AG08396 (cell line): Measurements from ENCODE around the gene ADGRF1.
A peak's percentile ranks its signal among the peaks of the same experiment; 100 is the strongest.
"Not testable (repeated sequence)": the region's sequence is repeated elsewhere in the genome, so short reads cannot be mapped to it uniquely, and the experiment has no call there.

Source experiments
- DNase-seq: peaks from one replicate; pipeline ENCODE4 v3.0.0; 2012; ENCODE audit warnings: low spot score, mixed read lengths

The ADGRF1 gene

GRCh38 chr6:47022191-47022590, 19.9 kb downstream of the ADGRF1 start:
- DNase-seq = no peak

- DNase-seq = no peak
These were observed 22.2 kb downstream of the ADGRF1 start for GRCh38 chr6:47019941-47020340.

DNA sequence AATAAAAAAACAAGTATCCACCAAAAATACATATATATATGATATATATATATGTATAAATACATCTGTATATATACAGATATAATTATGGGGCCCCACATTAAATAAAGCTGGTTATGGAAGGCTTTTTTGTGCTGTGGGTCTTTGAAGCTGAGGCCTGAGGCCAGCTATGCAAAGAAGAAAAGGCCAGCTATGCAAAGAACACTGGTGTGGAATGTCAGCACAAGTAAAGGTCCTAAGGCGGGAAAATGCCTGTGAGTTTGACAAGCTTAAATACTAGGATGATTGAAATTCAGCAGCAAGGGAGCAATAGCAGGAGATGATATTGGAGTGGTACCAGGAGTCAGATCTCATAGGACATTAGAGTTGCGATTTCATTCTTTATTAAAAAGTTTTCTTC, 25.2 kb downstream of the ADGRF1 start:
- DNase-seq = no peak

DNA sequence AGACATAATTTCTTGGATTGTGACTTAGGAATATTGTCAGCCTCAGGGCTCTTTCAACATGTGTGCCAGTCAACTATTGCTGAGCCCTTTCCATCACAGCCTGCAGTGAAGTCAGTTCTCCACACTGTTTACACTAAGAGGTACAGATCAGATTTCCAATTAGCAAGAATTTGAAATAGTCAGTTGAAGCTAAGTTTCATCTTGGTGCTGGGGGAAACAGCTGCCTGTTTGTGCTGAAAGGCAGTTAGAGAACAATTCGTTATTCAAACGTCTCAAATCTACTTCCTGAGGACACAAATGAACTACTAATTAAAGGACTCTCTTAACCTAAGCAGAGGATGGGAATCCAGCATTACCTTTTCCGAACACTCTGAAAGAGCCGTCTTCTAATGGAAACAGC, 25.9 kb downstream of the ADGRF1 start:
- no peak for DNase-seq

GRCh38 chr6:47014401-47014800, 27.7 kb downstream of the ADGRF1 start:
- DNase-seq = no peak

- no peak for DNase-seq
These were observed 32.5 kb downstream of the ADGRF1 start for GRCh38 chr6:47009583-47009982.

DNA sequence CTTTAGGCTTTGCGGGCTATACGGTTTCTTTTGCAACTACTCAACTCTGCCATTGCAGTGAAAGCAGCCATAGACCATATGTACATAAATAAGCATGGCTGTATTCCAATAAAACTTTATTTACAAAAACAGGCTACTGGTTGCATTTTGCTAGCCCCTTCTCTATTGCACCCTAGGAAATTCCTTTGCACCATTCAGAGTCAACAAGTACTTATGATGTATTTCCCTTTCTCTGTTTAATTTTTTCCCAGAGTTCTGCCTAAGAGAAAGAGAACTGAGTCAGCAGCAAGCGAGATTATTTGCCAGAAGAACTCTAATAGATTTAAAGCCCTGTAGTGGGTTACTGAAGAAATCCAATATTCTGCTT, 33.8 kb downstream of the ADGRF1 start:
- no peak for DNase-seq

DNA sequence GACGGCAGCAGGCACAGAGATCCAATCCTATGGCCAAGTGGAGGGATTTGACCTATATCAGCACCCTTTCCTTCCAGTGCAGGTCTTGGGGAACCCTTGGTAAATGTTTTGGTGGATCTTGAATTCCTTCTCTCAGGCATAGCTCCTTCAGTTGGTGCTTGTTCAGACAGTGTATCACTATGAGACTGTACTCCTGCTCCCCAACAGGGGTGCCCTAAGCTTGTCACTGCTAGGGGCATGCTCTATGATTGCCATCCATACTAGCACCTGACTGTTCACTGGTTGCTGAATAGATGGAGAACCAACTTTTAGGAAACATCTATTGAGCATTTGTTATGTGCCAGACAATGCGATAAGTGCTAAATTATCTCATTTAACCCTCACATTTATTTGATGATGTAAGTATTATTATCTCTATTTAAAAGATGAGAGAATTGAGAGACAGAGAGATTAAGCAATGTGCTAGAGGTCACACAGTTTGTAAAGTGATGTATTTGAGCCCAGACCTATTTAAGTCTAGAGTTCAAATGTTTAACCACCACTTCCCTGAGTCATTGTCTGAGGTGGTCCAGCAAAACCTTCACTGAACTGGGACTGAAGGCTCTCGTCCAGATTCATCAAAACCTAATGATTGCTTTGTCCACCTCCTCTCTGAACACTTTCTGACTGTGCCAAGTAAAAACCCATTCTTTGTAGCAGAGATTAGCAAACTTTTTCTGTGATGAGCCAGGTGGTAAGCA, 34.3 kb downstream of the ADGRF1 start:
- no peak for DNase-seq

GRCh38 chr6:47005486-47005885, 36.6 kb downstream of the ADGRF1 start:
- DNase-seq = no peak

DNA sequence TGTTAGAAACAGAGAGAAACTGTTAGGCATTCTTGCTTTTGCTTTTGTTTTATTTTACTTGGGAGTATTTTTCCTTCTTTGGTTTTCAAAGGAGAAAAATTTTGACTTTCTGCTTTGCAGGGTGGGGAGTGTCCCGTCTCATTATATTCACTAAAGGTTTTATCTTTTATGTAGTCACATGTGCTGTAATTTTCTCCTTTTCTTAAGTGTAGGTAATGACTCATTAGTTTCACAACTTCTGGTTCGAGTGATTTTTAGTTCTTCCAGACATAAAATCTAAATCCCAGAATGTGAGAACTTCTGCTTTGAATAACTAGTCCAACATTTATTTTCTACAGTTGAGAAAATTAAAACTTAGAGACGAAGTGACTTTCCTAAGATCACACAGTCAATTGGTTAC, 37.7 kb downstream of the ADGRF1 start:
- DNase-seq = no peak

DNA sequence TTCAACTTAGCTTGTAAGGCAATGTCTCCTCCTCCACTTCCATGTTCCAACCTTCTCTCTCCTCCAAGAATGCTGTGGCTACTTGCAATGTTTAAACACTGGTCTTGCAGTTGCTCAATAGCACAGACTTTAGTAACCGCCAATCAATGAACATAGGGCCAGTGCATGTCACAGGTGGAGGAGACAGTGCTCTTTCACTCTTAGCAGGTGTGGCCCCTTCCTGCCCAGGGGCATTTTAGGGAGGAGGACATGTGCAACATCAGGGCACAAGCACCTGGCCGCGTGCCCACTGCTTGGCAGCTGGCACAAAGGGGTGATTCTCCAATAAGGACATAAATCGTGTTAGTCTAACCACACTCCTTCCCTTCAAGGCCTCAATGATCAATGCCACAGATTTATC, 41.3 kb downstream of the ADGRF1 start:
- no peak for DNase-seq

GRCh38 chr6:46998436-46999017, 43.6 kb downstream of the ADGRF1 start:
- DNase-seq = no peak

- DNase-seq = no peak
These were observed 44.5 kb downstream of the ADGRF1 start for GRCh38 chr6:46997646-46998045.

- DNase-seq = no peak
These were observed 45.1 kb downstream of the ADGRF1 start for GRCh38 chr6:46996860-46997641.

DNA sequence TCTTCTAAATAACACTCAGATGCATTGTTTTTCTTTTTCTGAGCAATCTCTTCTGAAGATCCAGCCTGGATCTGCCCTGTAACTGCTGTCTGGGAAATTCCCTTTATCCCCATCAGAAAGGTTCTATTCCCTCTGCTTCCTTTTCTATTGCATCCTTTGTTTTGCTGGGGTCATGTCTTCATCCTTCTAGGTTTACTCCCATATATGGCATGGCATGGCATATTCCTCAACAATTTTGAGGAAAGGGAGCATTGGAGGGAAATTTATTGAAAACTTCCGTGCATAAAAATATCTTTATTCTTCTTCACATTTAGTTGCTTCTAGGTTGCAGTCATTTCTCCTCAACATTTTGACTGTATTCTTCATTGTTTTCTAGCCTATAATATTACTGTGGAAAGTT, 47.2 kb downstream of the ADGRF1 start:
- no peak for DNase-seq

DNA sequence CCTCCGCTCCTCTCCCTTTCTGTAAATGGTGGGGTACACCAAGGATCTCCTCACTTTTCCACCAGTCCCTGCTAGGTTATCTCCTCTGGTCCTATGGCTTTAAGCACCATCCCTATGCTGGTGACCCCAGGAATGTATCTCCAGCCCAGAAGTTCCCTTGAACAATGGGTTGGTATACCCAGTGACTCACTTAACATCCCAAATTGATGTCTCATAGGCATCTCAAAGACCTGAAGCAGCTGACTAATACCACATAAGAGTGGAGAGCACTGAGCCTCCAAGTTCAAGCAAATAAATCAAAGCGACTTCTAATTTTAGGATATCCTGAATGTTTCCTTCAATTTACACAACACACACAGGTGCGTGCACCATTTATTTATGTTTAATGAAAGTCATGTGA, 48.3 kb downstream of the ADGRF1 start:
- DNase-seq = peak; percentile 52

- not testable (repeated sequence) for DNase-seq
These were observed 49.7 kb downstream of the ADGRF1 start for GRCh38 chr6:46992391-46992790.

DNA sequence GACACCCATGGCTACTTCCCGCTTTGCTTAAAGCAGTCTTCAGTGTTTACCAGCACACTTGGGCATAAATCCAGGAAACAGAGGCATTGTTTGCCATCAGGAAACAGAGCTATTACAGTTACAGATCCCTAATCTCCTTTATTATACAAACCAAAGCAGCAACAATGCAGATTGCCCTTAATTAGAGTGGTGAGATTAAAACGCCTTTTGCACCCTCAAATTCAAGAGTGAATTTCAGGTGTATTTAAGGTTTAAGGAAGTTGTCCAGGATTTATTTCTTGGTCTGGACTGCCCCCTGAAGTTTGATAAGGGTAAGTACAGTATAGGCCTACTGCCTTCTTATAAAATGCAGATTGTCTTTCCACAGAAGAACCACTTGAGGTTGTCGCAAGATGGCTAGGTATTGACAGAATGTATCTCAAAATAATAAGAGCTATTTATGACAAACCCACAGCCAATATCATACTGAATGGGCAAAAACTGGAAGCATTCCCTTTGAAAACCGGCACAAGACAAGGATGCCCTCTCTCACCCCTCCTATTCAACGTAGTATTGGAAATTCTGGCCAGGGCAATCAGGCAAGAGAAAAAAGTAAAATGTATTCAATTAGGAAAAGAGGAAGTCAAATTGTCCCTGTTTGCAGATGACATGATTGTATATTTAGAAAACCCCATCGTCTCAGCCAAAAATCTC, 51.2 kb downstream of the ADGRF1 start:
- DNase-seq = peak; percentile 14

DNA sequence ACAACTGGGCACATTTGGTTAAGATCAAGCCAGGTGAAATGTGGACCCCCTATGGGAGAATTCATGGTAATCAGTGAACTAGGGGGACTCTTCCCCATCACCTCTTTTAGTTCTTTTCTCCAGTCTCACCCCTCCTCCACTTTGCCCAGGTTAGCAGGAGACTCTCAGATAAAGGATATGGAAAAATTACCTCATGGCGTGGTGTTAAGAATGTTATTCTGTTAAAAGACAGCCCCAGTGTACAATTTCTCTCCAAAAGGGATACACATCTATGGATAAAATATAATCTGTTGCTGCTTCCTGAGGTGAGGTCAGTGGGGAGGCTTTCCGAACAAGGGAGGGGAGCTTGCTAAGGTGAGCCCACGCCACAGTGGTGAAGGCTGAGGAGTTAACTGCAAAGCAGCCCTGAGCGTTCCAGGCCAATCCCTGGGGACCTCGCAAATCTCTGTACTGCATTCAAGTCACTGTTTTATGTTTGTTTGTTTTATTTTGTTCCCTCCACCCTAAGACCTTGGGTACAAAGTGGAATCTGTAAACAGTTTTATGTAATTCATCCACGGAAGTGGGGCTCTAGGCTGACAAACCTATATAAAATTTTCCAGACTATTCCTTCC, 52.0 kb downstream of the ADGRF1 start:
- DNase-seq = no peak

- DNase-seq = no peak
These were observed 52.7 kb downstream of the ADGRF1 start for GRCh38 chr6:46989398-46989797.

GRCh38 chr6:46985943-46986342, 56.2 kb downstream of the ADGRF1 start:
- DNase-seq = no peak

GRCh38 chr6:46983007-46983411, 59.1 kb downstream of the ADGRF1 start:
- DNase-seq = no peak
